Esophagus squamous epithelium (tissue), 4 donors: Measurements from ENCODE around the gene PGK1.

Experiments used
- CTCF ChIP-seq, 6 experiments: fragments of 450-650 bp in 4 of 6; fragments of 200-600 bp in 2 of 6; sonication (generic) in 2 of 6; IDR thresholded peaks; one replicate each; pipeline ENCODE4 v1.5.1; 2016 to 2019; ENCODE audit warnings: antibody characterized with exemption in 6 of 6, mild to moderate bottlenecking in 4 of 6, moderate library complexity in 4 of 6
- POLR2A ChIP-seq, 4 donors: fragments of 450-650 bp; IDR thresholded peaks; one replicate each; pipeline ENCODE4 v1.6.1; 2017; ENCODE audit warnings: antibody characterized with exemption in 4 of 4, mild to moderate bottlenecking in 4 of 4, moderate library complexity in 3 of 4

- no peak for TF ChIP-seq POLR2A (IDR thresholded peaks at IDR 0.05)
- TF ChIP-seq CTCF (IDR thresholded peaks at IDR 0.05), result no peak
Measured at GRCh38 chrX:78116766-78117165, 12.7 kb downstream of the PGK1 start.
